ENCODE measurements around the gene SLC22A7.

- no peak for TF ChIP-seq ZNF274 (IDR thresholded peaks at IDR 0.05; ENCODE audit: low read depth, low read length)
- no peak for TF ChIP-seq YY1 (IDR thresholded peaks at IDR 0.05; ENCODE audit: insufficient read depth, insufficient read length)
Measured at GRCh38 chr6:43292341-43292740, 5.7 kb upstream of the SLC22A7 start.
